Astrocyte of the hippocampus (primary cell): ENCODE results near the gene MICAL3.
"Not testable (repeated sequence)": the region's sequence is repeated elsewhere in the genome, so short reads cannot be mapped to it uniquely, and the experiment has no call there.

Source experiments
- DNase-seq: peaks from one replicate; pipeline ENCODE4 v3.0.0; 2011; ENCODE audit warnings: low read depth, low spot score

The MICAL3 gene

GRCh38 chr22:18033204-18033998, 9.0 kb upstream of the MICAL3 start:
- peak; percentile 49 for DNase-seq

DNA sequence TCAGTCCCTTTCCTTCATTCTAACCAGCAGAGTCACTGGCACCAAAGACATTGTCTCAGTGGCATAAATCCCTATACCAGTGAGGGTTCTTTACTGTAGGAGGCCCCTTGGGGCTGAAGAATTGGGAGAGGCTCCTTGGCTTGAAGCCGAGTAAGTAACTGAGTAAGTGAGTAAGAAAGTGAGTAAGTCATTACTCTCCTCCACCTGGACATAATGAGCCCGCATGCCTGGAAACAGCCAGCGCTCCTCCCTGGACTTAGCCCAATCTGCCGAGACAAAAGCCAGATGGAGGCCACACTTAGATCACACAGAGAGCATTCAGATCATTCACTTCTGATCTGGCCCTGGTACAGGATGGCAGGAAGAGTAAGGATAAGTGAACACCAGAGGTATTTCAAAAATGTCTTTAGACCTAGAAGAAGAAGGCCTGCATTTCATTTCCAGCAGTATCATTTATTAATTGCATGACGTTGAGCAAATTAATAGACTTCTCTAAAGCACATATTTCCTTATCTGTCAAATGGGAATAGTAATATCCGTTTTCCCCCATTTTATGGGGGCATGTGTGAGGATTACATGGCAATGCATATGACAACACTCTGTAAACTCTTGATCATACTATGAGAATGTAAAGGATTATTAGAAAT, 8.2 kb upstream of the MICAL3 start:
- DNase-seq, result peak; percentile 70

DNA sequence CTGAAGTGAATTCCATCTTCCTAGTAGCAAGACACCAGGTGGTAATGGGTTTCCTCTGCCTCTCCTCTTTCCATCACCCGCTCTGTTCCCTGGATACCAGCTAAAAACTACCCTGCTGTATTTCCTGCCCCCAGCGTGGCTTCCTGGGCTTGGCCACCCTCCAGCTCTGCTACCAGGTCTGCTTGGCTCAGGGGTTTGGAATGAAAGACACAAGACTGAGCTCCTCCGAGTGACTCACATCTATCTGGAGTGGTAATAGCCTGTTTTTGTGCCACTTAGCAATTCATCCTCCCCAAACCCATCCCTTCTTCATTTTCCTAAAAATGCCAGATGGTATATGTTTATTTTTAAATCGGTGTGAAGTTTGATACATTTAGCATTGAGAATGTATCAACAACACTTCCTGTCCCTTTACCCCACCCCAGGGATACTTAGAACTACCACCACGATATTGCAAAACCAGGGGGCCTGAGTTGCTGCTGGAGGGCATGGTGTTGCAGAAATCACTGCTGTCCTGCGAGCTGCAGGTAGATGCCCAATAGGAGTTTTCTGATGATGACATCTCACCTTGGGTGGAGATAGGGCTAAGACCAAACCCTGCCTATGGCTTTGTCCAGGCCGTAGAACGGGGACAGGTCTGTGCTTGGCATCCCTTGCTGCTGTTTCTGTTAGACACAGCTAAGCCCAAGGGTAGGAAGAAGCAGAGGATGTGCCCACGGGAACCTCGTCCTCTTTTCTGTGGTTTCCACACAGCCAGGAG, 7.5 kb upstream of the MICAL3 start:
- DNase-seq, result peak; percentile 96

DNA sequence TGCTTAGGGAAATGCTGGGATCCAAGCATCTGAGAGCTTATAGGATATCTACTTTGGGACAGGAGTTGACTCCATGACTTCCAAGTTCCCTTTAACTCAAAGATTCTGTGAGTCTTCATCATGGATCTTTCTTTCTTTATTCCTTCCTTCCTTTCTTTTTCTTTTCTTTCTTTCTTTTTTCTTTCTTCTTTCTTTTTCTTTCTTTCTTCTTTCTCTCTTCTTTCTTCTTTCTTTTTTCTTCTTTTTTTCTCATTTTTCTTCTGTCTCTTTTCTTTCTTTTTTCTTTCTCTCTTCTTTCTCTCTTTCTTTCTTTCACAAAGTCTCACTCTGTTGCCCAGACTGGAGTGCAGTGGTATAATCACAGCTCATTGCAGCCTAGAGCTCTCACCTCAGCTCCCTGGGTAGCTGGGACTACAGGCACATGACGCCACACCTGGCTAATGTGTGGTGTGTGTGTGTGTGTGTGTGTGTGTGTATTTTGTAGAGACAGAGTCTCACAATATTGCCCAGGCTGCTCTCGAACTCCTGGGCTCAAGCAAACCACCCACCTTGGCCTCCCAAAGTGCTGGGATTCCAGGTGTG, 5.4 kb upstream of the MICAL3 start:
- no peak for DNase-seq

GRCh38 chr22:18028817-18029527, 4.6 kb upstream of the MICAL3 start:
- DNase-seq, result no peak

DNA sequence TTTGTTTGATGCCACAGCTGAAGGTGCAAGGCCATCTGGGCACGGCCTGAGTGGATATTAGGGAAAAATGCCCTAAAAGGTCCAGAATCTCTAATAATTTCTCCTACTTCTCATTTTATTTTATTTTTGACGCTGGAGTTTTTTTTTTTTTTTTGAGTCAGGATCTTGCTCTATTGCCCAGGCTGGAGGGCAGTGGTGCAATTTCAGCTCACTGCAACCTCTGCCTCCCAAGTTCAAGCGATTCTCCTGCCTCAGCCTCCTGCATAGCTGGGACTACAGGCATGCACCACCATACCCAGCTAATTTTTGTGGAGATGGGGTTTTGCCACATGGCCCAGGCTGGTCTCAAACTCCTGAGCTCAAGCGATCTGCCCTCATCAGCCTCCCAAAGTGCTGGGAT, 1.5 kb upstream of the MICAL3 start:
- not testable (repeated sequence) for DNase-seq

- no peak for DNase-seq
These were observed 777 bp upstream of the MICAL3 start for GRCh38 chr22:18024956-18025720.

DNA sequence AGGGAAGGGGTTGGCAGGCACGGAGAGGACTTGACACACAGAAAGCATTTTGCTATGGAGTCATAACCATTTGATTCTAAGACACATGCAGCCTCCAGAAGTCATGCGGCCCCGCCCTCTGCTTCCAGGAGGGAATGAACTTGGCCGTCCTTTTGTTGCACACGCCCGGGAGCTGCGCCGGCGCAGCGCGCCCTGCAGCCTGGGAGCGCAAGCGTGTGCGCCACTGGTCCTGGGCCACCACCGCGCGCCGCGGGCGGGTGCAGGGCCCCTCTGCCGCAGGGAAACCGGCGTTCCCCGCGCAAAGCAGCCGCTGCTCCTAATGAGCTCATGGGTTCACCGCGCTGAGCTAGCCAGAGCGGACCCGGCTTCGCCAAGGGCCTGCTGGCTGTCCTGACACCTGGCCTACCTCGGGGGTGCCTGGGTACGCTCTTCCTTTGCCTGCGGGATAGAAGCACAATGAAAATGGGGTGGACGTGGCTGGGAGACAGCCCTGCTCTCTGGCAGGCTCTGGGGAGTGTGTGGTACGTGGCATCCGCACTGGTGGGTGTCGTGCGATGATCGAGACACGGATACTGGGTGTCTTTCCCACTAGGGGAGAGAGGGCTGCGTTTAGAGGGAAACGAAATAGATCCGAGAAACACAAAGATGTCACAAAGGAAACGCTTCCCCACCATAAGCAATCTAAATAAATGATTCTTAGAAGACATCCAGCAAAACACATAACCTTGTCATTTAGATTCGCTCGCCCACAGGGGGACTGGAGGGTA, 669 bp downstream of the MICAL3 start:
- peak; percentile 89 for DNase-seq

GRCh38 chr22:18022876-18023275, 1.5 kb downstream of the MICAL3 start:
- DNase-seq, result no peak

GRCh38 chr22:18021431-18021830, 2.9 kb downstream of the MICAL3 start:
- DNase-seq, result no peak

GRCh38 chr22:18020743-18021142, 3.6 kb downstream of the MICAL3 start:
- DNase-seq, result not testable (repeated sequence)

DNA sequence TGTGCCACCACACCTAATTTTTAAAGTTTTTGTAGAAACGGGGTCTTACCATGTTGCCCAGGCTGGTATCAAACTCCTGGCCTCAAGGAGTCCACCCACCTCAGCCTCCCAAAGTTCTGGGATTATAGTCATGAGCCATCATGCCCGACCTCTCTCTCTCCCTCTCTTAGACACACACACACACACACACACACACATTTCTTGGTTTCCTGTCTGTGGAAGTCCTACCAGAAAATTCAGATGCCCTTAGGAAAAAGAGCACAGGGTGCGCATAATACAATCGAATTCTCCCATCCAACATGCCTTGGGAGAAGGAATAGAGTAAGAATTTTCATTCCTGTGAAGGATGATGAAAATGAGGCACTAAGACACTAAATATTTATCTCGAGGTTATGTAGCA, 10.4 kb downstream of the MICAL3 start:
- no peak for DNase-seq

DNA sequence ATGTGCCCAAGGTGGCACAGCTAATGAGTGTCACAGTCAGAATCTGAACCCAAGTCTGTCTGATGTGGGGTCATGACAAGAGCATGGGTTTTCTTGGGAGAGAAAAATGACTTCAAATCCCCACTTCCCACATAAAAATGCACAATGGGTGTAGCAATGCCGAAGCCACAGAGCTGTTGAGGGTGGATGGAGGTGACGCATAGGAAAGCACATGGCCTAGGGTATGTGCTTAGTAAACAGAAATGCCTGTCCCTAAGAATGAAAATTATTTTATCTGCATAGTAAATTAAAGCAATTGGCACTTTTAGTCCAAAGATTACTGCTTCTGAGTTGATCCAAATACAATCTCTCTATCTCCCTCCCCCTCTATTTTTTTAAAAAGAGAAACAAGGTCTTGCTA, 10.9 kb downstream of the MICAL3 start:
- no peak for DNase-seq

- DNase-seq, result peak; percentile 56
These were observed 11.8 kb downstream of the MICAL3 start for GRCh38 chr22:18012531-18012930.

DNA sequence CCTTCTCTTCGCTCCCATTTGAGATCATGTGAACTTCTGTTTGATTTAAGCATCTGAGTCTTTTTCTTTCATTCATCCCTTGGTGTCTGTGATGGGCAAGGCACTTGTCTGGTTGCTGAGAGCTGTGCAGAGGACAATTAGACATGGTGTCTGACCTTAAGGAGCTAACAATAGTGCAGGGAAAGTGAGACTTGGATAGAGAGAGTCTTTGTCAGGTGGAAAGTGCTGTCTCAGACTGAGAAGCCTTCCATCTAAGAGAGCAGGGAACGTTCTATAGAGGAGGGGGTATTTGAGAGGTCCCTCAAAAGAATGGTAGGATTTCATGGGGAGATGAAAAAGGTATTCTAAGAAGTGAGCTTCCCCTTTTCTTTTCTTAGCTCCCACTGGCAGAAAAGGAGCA, 14.1 kb downstream of the MICAL3 start:
- DNase-seq, result no peak

DNA sequence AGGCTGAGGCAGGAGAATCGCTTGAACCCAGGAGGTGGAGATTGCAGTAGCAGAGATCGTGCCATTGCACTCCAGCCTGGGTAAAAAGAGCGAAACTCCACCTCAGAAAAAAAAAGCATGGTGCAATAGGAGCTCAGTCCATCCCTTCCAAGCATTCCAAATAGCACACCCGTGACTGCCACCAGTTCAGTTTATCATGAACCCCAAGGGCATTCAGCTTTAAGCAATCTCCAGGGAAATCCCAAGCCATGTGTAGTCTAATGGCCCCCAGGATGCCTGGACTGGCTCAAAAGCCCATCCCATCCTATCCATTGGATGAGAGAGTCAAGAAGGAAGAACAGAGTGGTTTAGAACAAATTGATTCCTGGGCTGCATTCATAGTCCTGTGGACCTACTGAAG, 16.2 kb downstream of the MICAL3 start:
- DNase-seq, result no peak

DNA sequence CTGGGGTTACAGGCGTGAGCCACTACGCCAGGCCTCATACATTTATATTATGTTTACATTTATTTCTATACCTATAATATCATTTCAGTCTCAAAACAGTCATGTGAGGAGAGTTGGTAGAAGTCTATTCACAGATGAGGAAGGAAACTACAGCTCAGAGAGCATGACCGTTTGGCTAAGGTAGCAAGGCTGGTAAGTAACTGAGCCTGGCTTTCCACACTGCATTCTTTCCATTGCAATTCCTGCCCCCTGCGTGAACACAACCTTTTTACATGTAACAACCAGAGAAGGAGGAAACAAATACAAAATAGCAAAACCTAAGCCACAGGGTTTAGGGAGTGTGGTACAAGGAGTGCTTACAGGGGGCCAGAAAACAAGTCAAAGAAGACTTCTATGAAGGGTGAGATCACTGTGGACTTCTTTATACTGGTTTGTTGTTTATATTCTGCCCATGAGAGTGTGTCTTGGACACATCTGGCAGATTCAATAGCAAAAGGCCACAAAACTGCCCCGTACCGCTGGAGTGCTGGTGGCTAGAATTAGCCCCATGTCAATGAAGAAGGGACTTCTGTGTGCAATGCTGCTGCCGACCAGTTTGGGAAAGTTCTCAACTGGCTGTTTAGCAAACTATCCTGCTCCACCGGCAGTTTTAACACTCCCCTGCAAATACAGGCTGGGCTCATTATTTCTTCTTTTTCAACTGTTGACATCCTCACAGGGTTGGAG, 19.0 kb downstream of the MICAL3 start:
- DNase-seq, result peak; percentile 59

GRCh38 chr22:18001894-18002315, 22.5 kb downstream of the MICAL3 start:
- DNase-seq, result not testable (repeated sequence)
